WTC11 (cell line): Measurements from ENCODE around the gene TLK1. TPM values are rescaled to one million over a fixed set of nuclear protein-coding genes. Genes with fewer than 3 reads are reported as not detected.

Experiments used
- ATAC-seq: fragments of 200-7000 bp; cut with Tn5 transposase; 2 replicates; pipeline ENCODE4 v1.10.0; 2021; ENCODE audit warnings: mild to moderate bottlenecking, moderate library complexity
- CTCF ChIA-PET: fragments of 300-600 bp; sonication (Branson Sonifier 250); formaldehyde crosslinking; loops from one replicate; lab custom pipeline; 2021; ENCODE audit warnings: antibody characterized with exemption; lab: Charles Lee
- POLR2A ChIA-PET: fragments of 350-600 bp; sonication (Branson Sonifier 250); formaldehyde crosslinking; loops from one replicate; lab custom pipeline; 2021; ENCODE audit warnings: antibody characterized with exemption; lab: Charles Lee
- DNase-seq: peaks from one replicate; pipeline ENCODE4 v3.0.0; 2021; ENCODE audit warnings: low spot score
- H3K27ac Mint-ChIP-seq: 2 replicates; pipeline ENCODE4 v1.8.0; 2021; ENCODE audit warnings: mixed read lengths
- H3K27me3 Mint-ChIP-seq: 2 replicates; pipeline ENCODE4 v1.8.0; 2021; ENCODE audit warnings: low read depth, mild to moderate bottlenecking, moderate library complexity, mixed read lengths
- H3K36me3 Mint-ChIP-seq: 2 replicates; pipeline ENCODE4 v1.8.0; 2021; ENCODE audit warnings: mixed read lengths
- H3K4me1 Mint-ChIP-seq: 2 replicates; pipeline ENCODE4 v1.8.0; 2022; ENCODE audit warnings: mixed read lengths
- H3K4me3 Mint-ChIP-seq: 2 replicates; pipeline ENCODE4 v1.8.0; 2021; ENCODE audit warnings: mild to moderate bottlenecking, moderate library complexity, mixed read lengths
- H3K9me3 Mint-ChIP-seq: 2 replicates; pipeline ENCODE4 v1.8.0; 2021; ENCODE audit warnings: mixed read lengths
- CREM ChIP-seq: sonication (generic); formaldehyde crosslinking; IDR thresholded peaks from 2 replicates; pipeline ENCODE4 v1.8.1; 2022; ENCODE audit warnings: mild to moderate bottlenecking, missing genetic modification reagents, moderate library complexity
- ERG ChIP-seq: fragments of 250-450 bp; sonication (Bioruptor Pico); IDR thresholded peaks from 2 replicates; pipeline ENCODE4 v1.8.0; 2021; ENCODE audit warnings: mild to moderate bottlenecking
- ETV6 ChIP-seq: sonication (generic); formaldehyde crosslinking; IDR thresholded peaks from 2 replicates; pipeline ENCODE4 v1.8.1; 2022; ENCODE audit warnings: mild to moderate bottlenecking, missing genetic modification reagents
- FOXJ3 ChIP-seq: sonication (generic); formaldehyde crosslinking; IDR thresholded peaks from 2 replicates; pipeline ENCODE4 v1.9.0; 2021; ENCODE audit warnings: missing genetic modification reagents, mild to moderate bottlenecking, borderline replicate concordance
- FOXP1 ChIP-seq: sonication (generic); formaldehyde crosslinking; IDR thresholded peaks from 2 replicates; pipeline ENCODE4 v1.8.0; 2022; ENCODE audit warnings: missing genetic modification reagents, mild to moderate bottlenecking, moderate library complexity, borderline replicate concordance
- GTF2I ChIP-seq: fragments of 250-450 bp; sonication (Bioruptor Pico); conservative IDR thresholded peaks from 2 replicates; pipeline ENCODE4 v1.4.0; 2021; ENCODE audit warnings: mild to moderate bottlenecking
- KAT7 ChIP-seq: sonication (generic); formaldehyde crosslinking; IDR thresholded peaks from 2 replicates; pipeline ENCODE4 v1.8.1; 2023; ENCODE audit warnings: missing genetic modification reagents, mild to moderate bottlenecking, borderline replicate concordance
- MXD4 ChIP-seq: fragments of 250-450 bp; sonication (Bioruptor Pico); IDR thresholded peaks from 2 replicates; pipeline ENCODE4 v1.8.0; 2021; ENCODE audit warnings: mild to moderate bottlenecking, moderate library complexity, borderline replicate concordance
- NFE2L1 ChIP-seq: sonication (generic); formaldehyde crosslinking; IDR thresholded peaks from 2 replicates; pipeline ENCODE4 v1.8.1; 2023; ENCODE audit warnings: missing genetic modification reagents
- NFYB ChIP-seq: sonication (generic); formaldehyde crosslinking; conservative IDR thresholded peaks from 2 replicates; pipeline ENCODE4 v1.8.0; 2022; ENCODE audit warnings: low read depth, missing genetic modification reagents
- NR2C2 ChIP-seq: sonication (generic); formaldehyde crosslinking; IDR thresholded peaks from 2 replicates; pipeline ENCODE4 v1.8.0; 2022; ENCODE audit warnings: mild to moderate bottlenecking, missing genetic modification reagents
- PREB ChIP-seq: sonication (generic); formaldehyde crosslinking; IDR thresholded peaks from 2 replicates; pipeline ENCODE4 v1.8.1; 2022; ENCODE audit warnings: mild to moderate bottlenecking, missing genetic modification reagents, moderate library complexity, borderline replicate concordance
- SOX15 ChIP-seq: fragments of 250-450 bp; sonication (Bioruptor Pico); IDR thresholded peaks from 2 replicates; pipeline ENCODE4 v1.9.0; 2021; ENCODE audit warnings: mild to moderate bottlenecking
- TP53 ChIP-seq: sonication (generic); formaldehyde crosslinking; IDR thresholded peaks from 2 replicates; pipeline ENCODE4 v1.8.1; 2023; ENCODE audit warnings: mild to moderate bottlenecking, missing genetic modification reagents
- ZNF138 ChIP-seq: sonication (generic); formaldehyde crosslinking; conservative IDR thresholded peaks from 2 replicates; pipeline ENCODE4 v1.8.1; 2022; ENCODE audit warnings: mild to moderate bottlenecking, moderate library complexity, missing genetic modification reagents
- ZNF219 ChIP-seq: sonication (generic); formaldehyde crosslinking; IDR thresholded peaks from 2 replicates; pipeline ENCODE4 v1.8.0; 2023; ENCODE audit warnings: missing genetic modification reagents, mild to moderate bottlenecking, borderline replicate concordance
- ZNF396 ChIP-seq: fragments of 250-450 bp; sonication (Bioruptor Pico); IDR thresholded peaks from 2 replicates; pipeline ENCODE4 v1.8.0; 2021; ENCODE audit warnings: mild to moderate bottlenecking, moderate library complexity, borderline replicate concordance
- ZNF416 ChIP-seq: fragments of 250-450 bp; sonication (Bioruptor Pico); IDR thresholded peaks from 2 replicates; pipeline ENCODE4 v1.9.0; 2021; ENCODE audit warnings: mild to moderate bottlenecking, inconsistent platforms
- total RNA-seq: library from RNA; stranded (reverse); gene quantifications from 3 replicates; pipeline ENCODE4 v1.2.3, GENCODE V29; 2021
- TF ChIP-seq, protein P1 (sequence below): sonication (generic); formaldehyde crosslinking; IDR thresholded peaks from 2 replicates; pipeline ENCODE4 v1.8.1; 2022; ENCODE audit warnings: mild to moderate bottlenecking, moderate library complexity, missing genetic modification reagents
- TF ChIP-seq, protein P2 (sequence below): sonication (generic); formaldehyde crosslinking; IDR thresholded peaks from 2 replicates; pipeline ENCODE4 v1.8.0; 2023; ENCODE audit warnings: mild to moderate bottlenecking, missing genetic modification reagents
- TF ChIP-seq, protein P3 (sequence below): fragments of 200-600 bp; IDR thresholded peaks from 2 replicates; pipeline ENCODE4 v1.8.0; 2022; ENCODE audit warnings: antibody characterized with exemption

The TLK1 gene
- total RNA-seq, 1 experiment from 2014 or later: 91.1 TPM

- no peaks in the 10 kb centered on the region for H3K27me3 Mint-ChIP-seq
- DNase-seq: no peak
- TF ChIP-seq TP53 (CRISPR knock-in tag) (no peak), ZNF396 (CRISPR knock-in tag) (no peak), GTF2I (CRISPR knock-in tag) (no peak), NFYB (no peak), CREM (CRISPR knock-in tag) (no peak), ERG (no peak), FOXP1 (no peak), MXD4 (CRISPR knock-in tag) (no peak)
- TF ChIP-seq, protein P1, sequence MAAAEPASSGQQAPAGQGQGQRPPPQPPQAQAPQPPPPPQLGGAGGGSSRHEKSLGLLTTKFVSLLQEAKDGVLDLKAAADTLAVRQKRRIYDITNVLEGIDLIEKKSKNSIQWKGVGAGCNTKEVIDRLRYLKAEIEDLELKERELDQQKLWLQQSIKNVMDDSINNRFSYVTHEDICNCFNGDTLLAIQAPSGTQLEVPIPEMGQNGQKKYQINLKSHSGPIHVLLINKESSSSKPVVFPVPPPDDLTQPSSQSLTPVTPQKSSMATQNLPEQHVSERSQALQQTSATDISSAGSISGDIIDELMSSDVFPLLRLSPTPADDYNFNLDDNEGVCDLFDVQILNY (CRISPR knock-in tag): no peak
- TF ChIP-seq, protein P2, sequence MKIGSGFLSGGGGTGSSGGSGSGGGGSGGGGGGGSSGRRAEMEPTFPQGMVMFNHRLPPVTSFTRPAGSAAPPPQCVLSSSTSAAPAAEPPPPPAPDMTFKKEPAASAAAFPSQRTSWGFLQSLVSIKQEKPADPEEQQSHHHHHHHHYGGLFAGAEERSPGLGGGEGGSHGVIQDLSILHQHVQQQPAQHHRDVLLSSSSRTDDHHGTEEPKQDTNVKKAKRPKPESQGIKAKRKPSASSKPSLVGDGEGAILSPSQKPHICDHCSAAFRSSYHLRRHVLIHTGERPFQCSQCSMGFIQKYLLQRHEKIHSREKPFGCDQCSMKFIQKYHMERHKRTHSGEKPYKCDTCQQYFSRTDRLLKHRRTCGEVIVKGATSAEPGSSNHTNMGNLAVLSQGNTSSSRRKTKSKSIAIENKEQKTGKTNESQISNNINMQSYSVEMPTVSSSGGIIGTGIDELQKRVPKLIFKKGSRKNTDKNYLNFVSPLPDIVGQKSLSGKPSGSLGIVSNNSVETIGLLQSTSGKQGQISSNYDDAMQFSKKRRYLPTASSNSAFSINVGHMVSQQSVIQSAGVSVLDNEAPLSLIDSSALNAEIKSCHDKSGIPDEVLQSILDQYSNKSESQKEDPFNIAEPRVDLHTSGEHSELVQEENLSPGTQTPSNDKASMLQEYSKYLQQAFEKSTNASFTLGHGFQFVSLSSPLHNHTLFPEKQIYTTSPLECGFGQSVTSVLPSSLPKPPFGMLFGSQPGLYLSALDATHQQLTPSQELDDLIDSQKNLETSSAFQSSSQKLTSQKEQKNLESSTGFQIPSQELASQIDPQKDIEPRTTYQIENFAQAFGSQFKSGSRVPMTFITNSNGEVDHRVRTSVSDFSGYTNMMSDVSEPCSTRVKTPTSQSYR (CRISPR knock-in tag): no peak
- TF ChIP-seq, all 79 proteins: peak for 0
- Mint-ChIP-seq H3K36me3 (peaks cover 37% of the 10 kb centered on the region), H3K27ac (no peak overlapping the region), H3K4me1 (peaks cover 7% of the 10 kb centered on the region), H3K4me3 (no peak overlapping the region), H3K9me3 (peaks cover 4% of the 10 kb centered on the region; the same call in 1 of the 2 replicates)
- ChIA-PET POLR2A (no interaction called here), CTCF (no interaction called here)
- ATAC-seq: no peak
Observed at GRCh38 chr2:171069286-171069956, 91.3 kb downstream of the TLK1 start.

GRCh38 chr2:171066110-171066509 is 94.6 kb downstream of the TLK1 start:
- no peak overlapping the region for H3K4me3 Mint-ChIP-seq
- no peak overlapping the region for H3K27ac Mint-ChIP-seq
- ChIA-PET POLR2A (no interaction called here), CTCF (no interaction called here)
- H3K36me3 Mint-ChIP-seq: peaks cover 28% of the 10 kb centered on the region
- H3K4me1 Mint-ChIP-seq: peaks cover 25% of the 10 kb centered on the region
- TF ChIP-seq KAT7 (CRISPR knock-in tag) (no peak), SOX15 (CRISPR knock-in tag) (no peak), ZNF219 (CRISPR knock-in tag) (no peak), ETV6 (no peak), NFE2L1 (no peak), ZNF416 (CRISPR knock-in tag) (no peak), ZNF138 (CRISPR knock-in tag) (no peak), NR2C2 (CRISPR knock-in tag) (no peak)
- DNase-seq: no peak
- no peak for ATAC-seq
- H3K27me3 Mint-ChIP-seq: no peaks in the 10 kb centered on the region
- H3K9me3 Mint-ChIP-seq: peaks cover 4% of the 10 kb centered on the region; the same call in 1 of the 2 replicates

DNA sequence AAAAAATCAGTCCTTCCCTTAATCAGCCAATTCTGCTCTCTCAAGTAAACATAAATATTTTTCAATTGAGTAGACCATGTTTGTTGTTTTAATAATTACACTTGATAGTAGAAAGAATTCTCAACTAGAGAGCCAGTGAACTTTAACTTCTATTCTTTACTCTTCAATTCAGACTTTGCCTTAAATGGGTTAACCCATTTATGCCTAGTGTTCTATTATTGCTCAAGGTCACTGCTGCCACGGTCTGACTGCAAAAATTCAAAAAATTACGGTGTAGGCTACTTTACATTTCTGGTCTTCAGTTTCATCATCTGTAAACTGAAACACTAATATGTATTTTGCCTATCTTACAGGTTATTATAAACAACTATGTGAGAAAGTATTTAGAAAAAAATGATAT is 103.1 kb downstream of the TLK1 start:
- peaks cover 9% of the 10 kb centered on the region for H3K9me3 Mint-ChIP-seq
- peaks cover 7% of the 10 kb centered on the region for H3K4me1 Mint-ChIP-seq
- H3K36me3 Mint-ChIP-seq: peaks cover 58% of the 10 kb centered on the region
- H3K4me3 Mint-ChIP-seq: no peak overlapping the region
- ChIA-PET CTCF (interaction anchor here (1.2 kb wide), 1 partner anchor 29 kb away, joined by 3 read pairs; no protein-coding TSS in a partner anchor), POLR2A (no interaction called here)
- ATAC-seq (no peak), DNase-seq (no peak)
- no peaks in the 10 kb centered on the region for H3K27me3 Mint-ChIP-seq
- H3K27ac Mint-ChIP-seq: no peak overlapping the region; the same call in 1 of the 2 replicates
- TF ChIP-seq, protein P3, sequence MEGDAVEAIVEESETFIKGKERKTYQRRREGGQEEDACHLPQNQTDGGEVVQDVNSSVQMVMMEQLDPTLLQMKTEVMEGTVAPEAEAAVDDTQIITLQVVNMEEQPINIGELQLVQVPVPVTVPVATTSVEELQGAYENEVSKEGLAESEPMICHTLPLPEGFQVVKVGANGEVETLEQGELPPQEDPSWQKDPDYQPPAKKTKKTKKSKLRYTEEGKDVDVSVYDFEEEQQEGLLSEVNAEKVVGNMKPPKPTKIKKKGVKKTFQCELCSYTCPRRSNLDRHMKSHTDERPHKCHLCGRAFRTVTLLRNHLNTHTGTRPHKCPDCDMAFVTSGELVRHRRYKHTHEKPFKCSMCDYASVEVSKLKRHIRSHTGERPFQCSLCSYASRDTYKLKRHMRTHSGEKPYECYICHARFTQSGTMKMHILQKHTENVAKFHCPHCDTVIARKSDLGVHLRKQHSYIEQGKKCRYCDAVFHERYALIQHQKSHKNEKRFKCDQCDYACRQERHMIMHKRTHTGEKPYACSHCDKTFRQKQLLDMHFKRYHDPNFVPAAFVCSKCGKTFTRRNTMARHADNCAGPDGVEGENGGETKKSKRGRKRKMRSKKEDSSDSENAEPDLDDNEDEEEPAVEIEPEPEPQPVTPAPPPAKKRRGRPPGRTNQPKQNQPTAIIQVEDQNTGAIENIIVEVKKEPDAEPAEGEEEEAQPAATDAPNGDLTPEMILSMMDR: no peak
- TF ChIP-seq ETV6 (no peak), SOX15 (CRISPR knock-in tag) (no peak), PREB (no peak), FOXJ3 (no peak), ZNF396 (CRISPR knock-in tag) (no peak), NFYB (no peak)
